Measurements from ENCODE around the gene XKR7. TPM values are rescaled to one million over a fixed set of nuclear protein-coding genes. Genes with fewer than 3 reads are reported as not detected.

The XKR7 gene
- total RNA-seq, 2 experiments from 2014 or later, result not detected

GRCh38 chr20:32017711-32018251 is 49.8 kb downstream of the XKR7 start:
- Mint-ChIP-seq H3K4me1 (peaks cover 23% of the 10 kb centered on the region), H3K36me3 (ENCODE audit: low read depth) (no peaks in the 10 kb centered on the region), H3K4me3 (peak overlapping the region; percentile 19), H3K27ac (no peak overlapping the region), H3K9me3 (no peaks in the 10 kb centered on the region), H3K27me3 (peaks cover 65% of the 10 kb centered on the region)
- POLR2A ChIA-PET, result no interaction called here
- DNase-seq, result peak; percentile 42
- CTCF ChIA-PET, result interaction anchor here (0.6 to 2.2 kb wide), 5 partner anchors 13 to 181 kb away, joined by 3 to 5 read pairs (median 4); partner anchors contain the start of gene PDRG1

GRCh38 chr20:32018269-32019155 is 50.6 kb downstream of the XKR7 start:
- H3K9me3 Mint-ChIP-seq, result no peaks in the 10 kb centered on the region
- peak; percentile 50 for DNase-seq
- ChIA-PET POLR2A (no interaction called here), CTCF (interaction anchor here (1.4 to 2.8 kb wide), 3 partner anchors 13 to 66 kb away, joined by 3 to 24 read pairs (median 5); partner anchors contain the start of gene PDRG1)
- no peaks in the 10 kb centered on the region for H3K36me3 Mint-ChIP-seq (ENCODE audit: low read depth)
- peaks cover 70% of the 10 kb centered on the region for H3K27me3 Mint-ChIP-seq
- H3K4me1 Mint-ChIP-seq, result peaks cover 23% of the 10 kb centered on the region
- H3K4me3 Mint-ChIP-seq, result peak overlapping the region; percentile 68
- H3K27ac Mint-ChIP-seq, result no peak overlapping the region

- H3K9me3 Mint-ChIP-seq, result no peaks in the 10 kb centered on the region
- H3K4me1 Mint-ChIP-seq, result peaks cover 23% of the 10 kb centered on the region
- peak overlapping the region; percentile 66 for H3K4me3 Mint-ChIP-seq
- no peak for DNase-seq
- CTCF ChIA-PET, result interaction anchor here (1.6 to 2.8 kb wide), 2 partner anchors 12 to 173 kb away, joined by 3 to 24 read pairs; no protein-coding TSS in a partner anchor
- no peak overlapping the region for H3K27ac Mint-ChIP-seq
- H3K27me3 Mint-ChIP-seq, result peaks cover 74% of the 10 kb centered on the region
- POLR2A ChIA-PET, result no interaction called here
- no peaks in the 10 kb centered on the region for H3K36me3 Mint-ChIP-seq (ENCODE audit: low read depth)
Observed at GRCh38 chr20:32019156-32019510, 51.2 kb downstream of the XKR7 start.

- H3K4me1 Mint-ChIP-seq, result peaks cover 23% of the 10 kb centered on the region
- CTCF ChIA-PET, result interaction anchor here (1.2 to 2.8 kb wide), 5 partner anchors 12 to 173 kb away, joined by 3 to 24 read pairs (median 3); partner anchors contain the start of gene PDRG1
- H3K9me3 Mint-ChIP-seq, result no peaks in the 10 kb centered on the region
- POLR2A ChIA-PET, result no interaction called here
- H3K36me3 Mint-ChIP-seq (ENCODE audit: low read depth), result no peaks in the 10 kb centered on the region
- H3K27ac Mint-ChIP-seq, result no peak overlapping the region
- peak overlapping the region; percentile 66 for H3K4me3 Mint-ChIP-seq
- no peak for DNase-seq
- H3K27me3 Mint-ChIP-seq, result peaks cover 72% of the 10 kb centered on the region
Observed at GRCh38 chr20:32019563-32020463, 51.9 kb downstream of the XKR7 start.

- no peaks in the 10 kb centered on the region for H3K9me3 Mint-ChIP-seq
- no peak for DNase-seq
- H3K27me3 Mint-ChIP-seq, result peaks cover 65% of the 10 kb centered on the region
- H3K4me3 Mint-ChIP-seq, result no peak overlapping the region
- no peaks in the 10 kb centered on the region for H3K36me3 Mint-ChIP-seq (ENCODE audit: low read depth)
- POLR2A ChIA-PET, result no interaction called here
- CTCF ChIA-PET, result interaction anchor here (1.4 to 2.8 kb wide), 2 partner anchors 10 to 14 kb away, joined by 3 to 24 read pairs; no protein-coding TSS in a partner anchor
- peaks cover 23% of the 10 kb centered on the region for H3K4me1 Mint-ChIP-seq
- no peak overlapping the region for H3K27ac Mint-ChIP-seq
Observed at GRCh38 chr20:32021091-32021490, 53.1 kb downstream of the XKR7 start.

- peaks cover 8% of the 10 kb centered on the region for H3K4me1 Mint-ChIP-seq
- H3K27ac Mint-ChIP-seq, result no peak overlapping the region
Observed at GRCh38 chr20:32024683-32025295, 56.8 kb downstream of the XKR7 start.

GRCh38 chr20:32027643-32028042 is 59.7 kb downstream of the XKR7 start:
- H3K4me3 Mint-ChIP-seq, result no peak overlapping the region
- no peaks in the 10 kb centered on the region for H3K36me3 Mint-ChIP-seq (ENCODE audit: low read depth)
- H3K9me3 Mint-ChIP-seq, result no peaks in the 10 kb centered on the region
- POLR2A ChIA-PET, result interaction anchor here (0.7 kb wide), 1 partner anchor 15 kb away, joined by 3 read pairs; no protein-coding TSS in a partner anchor
- no peak overlapping the region for H3K27ac Mint-ChIP-seq
- DNase-seq, result no peak
- CTCF ChIA-PET, result no interaction called here
- peaks cover 31% of the 10 kb centered on the region for H3K27me3 Mint-ChIP-seq
- H3K4me1 Mint-ChIP-seq, result no peaks in the 10 kb centered on the region

More at GRCh38 chr20:32024683-32025295, 56.8 kb downstream of the XKR7 start:
- H3K4me3 Mint-ChIP-seq, result no peak overlapping the region
- no peak for DNase-seq
- H3K27me3 Mint-ChIP-seq, result peaks cover 48% of the 10 kb centered on the region
- POLR2A ChIA-PET, result no interaction called here
- H3K9me3 Mint-ChIP-seq, result no peaks in the 10 kb centered on the region
- H3K36me3 Mint-ChIP-seq (ENCODE audit: low read depth), result no peaks in the 10 kb centered on the region
- CTCF ChIA-PET, result no interaction called here

GRCh38 chr20:32028647-32029372 is 60.9 kb downstream of the XKR7 start:
- Mint-ChIP-seq H3K36me3 (ENCODE audit: low read depth) (no peaks in the 10 kb centered on the region), H3K4me3 (no peak overlapping the region), H3K27me3 (peaks cover 33% of the 10 kb centered on the region), H3K9me3 (no peaks in the 10 kb centered on the region), H3K27ac (no peak overlapping the region), H3K4me1 (no peaks in the 10 kb centered on the region)
- DNase-seq, result no peak
- ChIA-PET CTCF (interaction anchor here (0.5 to 3.8 kb wide), 5 partner anchors 17 to 241 kb away, joined by 4 to 28 read pairs (median 5); no protein-coding TSS in a partner anchor), POLR2A (no interaction called here)

- Mint-ChIP-seq H3K4me3 (no peak overlapping the region), H3K36me3 (ENCODE audit: low read depth) (no peaks in the 10 kb centered on the region), H3K27me3 (peaks cover 33% of the 10 kb centered on the region), H3K9me3 (no peaks in the 10 kb centered on the region), H3K27ac (no peak overlapping the region), H3K4me1 (no peaks in the 10 kb centered on the region)
- ChIA-PET CTCF (interaction anchor here (0.5 to 3.8 kb wide), 8 partner anchors 9 to 241 kb away, joined by 3 to 28 read pairs (median 4); partner anchors contain the start of gene PDRG1), POLR2A (no interaction called here)
- no peak for DNase-seq
Observed at GRCh38 chr20:32029561-32029960, 61.6 kb downstream of the XKR7 start.

- Mint-ChIP-seq H3K27me3 (peaks cover 40% of the 10 kb centered on the region), H3K27ac (no peak overlapping the region), H3K4me1 (no peaks in the 10 kb centered on the region), H3K9me3 (no peaks in the 10 kb centered on the region), H3K4me3 (no peak overlapping the region), H3K36me3 (ENCODE audit: low read depth) (no peaks in the 10 kb centered on the region)
- peak; percentile 58 for DNase-seq
- ChIA-PET CTCF (interaction anchor here (0.9 to 3.8 kb wide), 17 partner anchors 9 to 209 kb away, joined by 3 to 28 read pairs (median 4); partner anchors contain the start of gene PDRG1), POLR2A (interaction anchor here (1.0 to 1.2 kb wide), 2 partner anchors 79 to 171 kb away, joined by 3 read pairs; partner anchors contain the start of gene PDRG1)
Observed at GRCh38 chr20:32031007-32031958, 63.3 kb downstream of the XKR7 start.

- no peak overlapping the region for H3K27ac Mint-ChIP-seq
- H3K9me3 Mint-ChIP-seq, result no peaks in the 10 kb centered on the region
- no peak overlapping the region for H3K4me3 Mint-ChIP-seq
- no peaks in the 10 kb centered on the region for H3K4me1 Mint-ChIP-seq
- no peaks in the 10 kb centered on the region for H3K36me3 Mint-ChIP-seq (ENCODE audit: low read depth)
- DNase-seq, result no peak
- H3K27me3 Mint-ChIP-seq, result peaks cover 48% of the 10 kb centered on the region
- POLR2A ChIA-PET, result no interaction called here
- CTCF ChIA-PET, result interaction anchor here (3.5 kb wide), 1 partner anchor 13 kb away, joined by 24 read pairs; no protein-coding TSS in a partner anchor
Observed at GRCh38 chr20:32033316-32033715, 65.4 kb downstream of the XKR7 start.
